B cell (primary cell): ENCODE measurements around the gene CRTAC1. TPM values are rescaled to one million over a fixed set of nuclear protein-coding genes. Genes with fewer than 3 reads are reported as not detected.

Experiments
- ATAC-seq: fragments of 200-7000 bp; cut with Tn5 transposase; one replicate; pipeline ENCODE4 v1.10.0; 2021; ENCODE audit warnings: low read depth, mild to moderate bottlenecking, moderate number of reproducible peaks, moderate library complexity
- CTCF ChIA-PET: fragments of 350-600 bp; sonication (Branson Sonifier 250); formaldehyde crosslinking; loops from one replicate; lab custom pipeline; 2021; ENCODE audit warnings: antibody characterized with exemption, inconsistent platforms; lab: Charles Lee
- POLR2A ChIA-PET: fragments of 350-600 bp; sonication (Branson Sonifier 250); formaldehyde crosslinking; loops from one replicate; lab custom pipeline; 2021; ENCODE audit warnings: antibody characterized with exemption; lab: Charles Lee
- DNase-seq: peaks from one replicate; pipeline ENCODE4 v3.0.0; 2013
- H2AFZ ChIP-seq: 2 replicates; pipeline ENCODE4 v1.6.1; 2012; ENCODE audit warnings: mild to moderate bottlenecking, low read depth, low read length; ENCODE audit not compliant: insufficient read depth, poor library complexity, severe bottlenecking
- H3K27ac ChIP-seq, 2 donors: 1 replicate in 1 of 2; 2 replicates in 1 of 2; pipeline ENCODE4 v1.5.1; 2012 to 2013; ENCODE audit warnings: low read length in 2 of 2, mild to moderate bottlenecking in 2 of 2, moderate library complexity in 1 of 2
- H3K27me3 ChIP-seq, 4 experiments: fragments of 200-600 bp in 1 of 4; sonication (generic) in 1 of 4; replicated peaks in 1 of 4; 1 replicate in 2 of 4; 2 replicates in 2 of 4; pipeline versions ENCODE4 v1.6.1 to v1.7.0; 2013 to 2016; ENCODE audit warnings: low read length in 3 of 4, mild to moderate bottlenecking in 2 of 4, mixed read lengths in 1 of 4, moderate library complexity in 1 of 4; ENCODE audit not compliant: insufficient read depth in 4 of 4, control insufficient read depth in 3 of 4; ENCODE audit errors: control extremely low read depth in 1 of 4
- H3K36me3 ChIP-seq, 2 experiments: replicated peaks in 1 of 2; 1 replicate in 1 of 2; 2 replicates in 1 of 2; pipeline versions ENCODE4 v1.6.1 to v1.7.1; 2013; ENCODE audit warnings: low read length in 1 of 2; ENCODE audit not compliant: insufficient read depth in 2 of 2, control insufficient read depth in 1 of 2; ENCODE audit errors: control extremely low read depth in 1 of 2, extremely low read depth in 1 of 2
- H3K4me1 ChIP-seq, 2 donors: fragments of 200-600 bp in 1 of 2; sonication (generic) in 1 of 2; 1 replicate in 1 of 2; 2 replicates in 1 of 2; pipeline versions ENCODE4 v1.5.1 to v1.6.1; 2013 to 2017; ENCODE audit warnings: low read length in 2 of 2; ENCODE audit not compliant: control insufficient read depth in 2 of 2, insufficient read depth in 2 of 2
- H3K4me2 ChIP-seq: replicated peaks from 2 replicates; pipeline ENCODE3; 2012; ENCODE audit warnings: mild to moderate bottlenecking, low read depth, low read length; ENCODE audit not compliant: poor library complexity, severe bottlenecking
- H3K4me3 ChIP-seq, 5 experiments: fragments of 200-600 bp in 1 of 5; sonication (generic) in 1 of 5; 1 replicate in 3 of 5; 2 replicates in 2 of 5; pipeline versions ENCODE4 v1.5.1 to v1.7.0; 2011 to 2016; ENCODE audit warnings: low read length in 4 of 5, mild to moderate bottlenecking in 4 of 5, low read depth in 2 of 5, control low read depth in 1 of 5, moderate library complexity in 1 of 5; ENCODE audit not compliant: insufficient read depth in 1 of 5; ENCODE audit errors: control extremely low read depth in 1 of 5, extremely low read depth in 1 of 5
- H3K79me2 ChIP-seq: fragments of 200-600 bp; sonication (generic); one replicate; pipeline ENCODE4 v1.6.0; 2016; ENCODE audit warnings: low read length; ENCODE audit not compliant: control insufficient read depth, insufficient read depth
- H3K9ac ChIP-seq: fragments of 200-600 bp; sonication (generic); 2 replicates; pipeline ENCODE4 v1.6.1; 2017; ENCODE audit warnings: mild to moderate bottlenecking, low read length, moderate library complexity
- H3K9me3 ChIP-seq, 3 donors: one replicate each; pipeline versions ENCODE4 v1.6.1 to v1.7.1; 2013; ENCODE audit warnings: low read length in 2 of 3; ENCODE audit not compliant: control insufficient read depth in 2 of 3, insufficient read depth in 1 of 3; ENCODE audit errors: control extremely low read depth in 1 of 3
- H4K20me1 ChIP-seq: 2 replicates; pipeline ENCODE4 v1.6.0; 2012; ENCODE audit warnings: mild to moderate bottlenecking, low read length; ENCODE audit not compliant: insufficient read depth, control insufficient read depth, poor library complexity, severe bottlenecking
- H3K27ac Mint-ChIP-seq: one replicate; pipeline ENCODE4 v1.8.0; 2021; ENCODE audit warnings: mixed read lengths
- H3K27me3 Mint-ChIP-seq: one replicate; pipeline ENCODE4 v1.8.0; 2021; ENCODE audit warnings: mixed read lengths
- H3K4me1 Mint-ChIP-seq: one replicate; pipeline ENCODE4 v1.8.0; 2021; ENCODE audit warnings: mixed read lengths
- H3K4me3 Mint-ChIP-seq: one replicate; pipeline ENCODE4 v1.8.0; 2021; ENCODE audit warnings: mixed read lengths
- H3K9me3 Mint-ChIP-seq: one replicate; pipeline ENCODE4 v1.8.0; 2022; ENCODE audit warnings: mixed read lengths; ENCODE audit not compliant: insufficient read depth
- EZH2 ChIP-seq: IDR thresholded peaks from 2 replicates; pipeline ENCODE4 v1.6.1; 2012; ENCODE audit warnings: borderline replicate concordance, low read depth, mild to moderate bottlenecking, moderate library complexity, low read length; ENCODE audit not compliant: insufficient read depth, poor library complexity, severe bottlenecking
- WGBS: methylation state at CpG from one replicate; pipeline ENCODE4 v1.1.5; 2013; ENCODE audit warnings: missing lambda C conversion rate; ENCODE audit not compliant: insufficient coverage; 5-methylcytosine and 5-hydroxymethylcytosine counted together
- intact Hi-C: fragments of 100-400 bp; cut with micrococcal nuclease; formaldehyde crosslinking; loops from one replicate; pipeline ENCODE4 v1.10.0; 2022
- polyA plus RNA-seq: library from polyadenylated mRNA; depleted of rRNA; stranded (reverse); fragments of >200 nt; gene quantifications from 2 replicates; pipeline ENCODE4 v1.2.3, GENCODE V29; 2012
- total RNA-seq, 2 donors: library from RNA; stranded (reverse); fragments of 120-200 nt in 1 of 2; gene quantifications; 1 replicate in 1 of 2; 2 replicates in 1 of 2; pipeline versions ENCODE4 v1.2.3 to v1.2.4, GENCODE V29; 2013 to 2022
- TF ChIP-seq, protein P1 (sequence below): fragments of 200-600 bp; IDR thresholded peaks from one replicate; pipeline ENCODE4 v1.8.0; 2022; ENCODE audit warnings: antibody characterized with exemption, mild to moderate bottlenecking

Gene CRTAC1
- total and polyA plus RNA-seq, 2 donors (not counting 1 experiment from before 2014, with no cell fraction given), result not detected

DNA sequence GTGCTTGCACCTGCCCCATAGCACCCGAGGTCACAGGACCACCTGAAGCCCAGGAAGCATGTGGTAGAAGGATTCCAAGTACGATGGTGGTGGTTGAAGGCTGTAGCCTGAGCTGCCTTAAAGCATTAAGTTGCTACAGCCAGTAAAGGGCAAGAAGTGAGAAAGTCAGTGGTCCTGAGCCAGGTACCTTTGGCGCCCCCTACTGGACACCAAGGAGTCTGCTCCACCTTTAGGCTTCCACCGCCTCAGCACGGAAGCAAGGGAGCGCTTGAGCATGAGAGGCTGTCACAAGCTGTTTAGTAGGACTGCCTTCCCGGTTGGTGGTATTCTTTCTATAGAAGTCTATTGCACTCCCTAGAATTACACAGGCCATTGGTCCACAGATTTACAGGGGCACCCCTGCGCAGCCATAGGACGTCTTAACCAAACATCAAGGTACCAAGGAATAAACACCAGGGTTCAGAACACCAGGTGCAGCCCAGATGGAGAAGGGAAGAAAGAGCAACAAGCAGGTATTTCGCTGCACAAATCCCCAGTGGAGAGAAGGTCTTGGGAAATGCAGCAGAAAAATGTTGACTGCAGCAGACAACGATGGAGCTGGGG, 2.2 kb downstream of the CRTAC1 start:
- Mint-ChIP-seq H3K4me1 (peaks cover 9% of the 10 kb centered on the region), H3K27me3 (peaks cover 62% of the 10 kb centered on the region), H3K4me3 (no peak overlapping the region), H3K27ac (no peak overlapping the region), H3K9me3 (no peaks in the 10 kb centered on the region)
- H3K79me2 ChIP-seq, result no peaks in the 10 kb centered on the region
- H3K36me3 ChIP-seq, result no peaks in the 10 kb centered on the region
- H3K27ac ChIP-seq, result no peak overlapping the region
- H3K4me1 ChIP-seq, result peaks cover 6 to 13% of the 10 kb centered on the region in 2 donors
- DNase-seq (peak; percentile 50), ATAC-seq (no peak)
- no peak overlapping the region for H3K4me2 ChIP-seq
- no peaks in the 10 kb centered on the region for H3K9me3 ChIP-seq
- no peaks in the 10 kb centered on the region for H4K20me1 ChIP-seq
- ChIA-PET POLR2A (no interaction called here), CTCF (interaction anchor here (1.1 to 3.6 kb wide), 2 partner anchors 12 to 17 kb away, joined by 3 to 18 read pairs; no protein-coding TSS in a partner anchor)
- WGBS, result 11% methylated on average over 5 of the region's 11 CpGs
- TF ChIP-seq, protein P1, sequence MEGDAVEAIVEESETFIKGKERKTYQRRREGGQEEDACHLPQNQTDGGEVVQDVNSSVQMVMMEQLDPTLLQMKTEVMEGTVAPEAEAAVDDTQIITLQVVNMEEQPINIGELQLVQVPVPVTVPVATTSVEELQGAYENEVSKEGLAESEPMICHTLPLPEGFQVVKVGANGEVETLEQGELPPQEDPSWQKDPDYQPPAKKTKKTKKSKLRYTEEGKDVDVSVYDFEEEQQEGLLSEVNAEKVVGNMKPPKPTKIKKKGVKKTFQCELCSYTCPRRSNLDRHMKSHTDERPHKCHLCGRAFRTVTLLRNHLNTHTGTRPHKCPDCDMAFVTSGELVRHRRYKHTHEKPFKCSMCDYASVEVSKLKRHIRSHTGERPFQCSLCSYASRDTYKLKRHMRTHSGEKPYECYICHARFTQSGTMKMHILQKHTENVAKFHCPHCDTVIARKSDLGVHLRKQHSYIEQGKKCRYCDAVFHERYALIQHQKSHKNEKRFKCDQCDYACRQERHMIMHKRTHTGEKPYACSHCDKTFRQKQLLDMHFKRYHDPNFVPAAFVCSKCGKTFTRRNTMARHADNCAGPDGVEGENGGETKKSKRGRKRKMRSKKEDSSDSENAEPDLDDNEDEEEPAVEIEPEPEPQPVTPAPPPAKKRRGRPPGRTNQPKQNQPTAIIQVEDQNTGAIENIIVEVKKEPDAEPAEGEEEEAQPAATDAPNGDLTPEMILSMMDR, result peak; percentile 68
- no peak for TF ChIP-seq EZH2
- H3K27me3 ChIP-seq, result peaks cover 0 to 50% (median 27%) of the 10 kb centered on the region in 4 experiments
- intact Hi-C loops, result no loop called here
- no peak overlapping the region for H3K4me3 ChIP-seq
- no peak overlapping the region for H2AFZ ChIP-seq
- H3K9ac ChIP-seq, result no peak overlapping the region

DNA sequence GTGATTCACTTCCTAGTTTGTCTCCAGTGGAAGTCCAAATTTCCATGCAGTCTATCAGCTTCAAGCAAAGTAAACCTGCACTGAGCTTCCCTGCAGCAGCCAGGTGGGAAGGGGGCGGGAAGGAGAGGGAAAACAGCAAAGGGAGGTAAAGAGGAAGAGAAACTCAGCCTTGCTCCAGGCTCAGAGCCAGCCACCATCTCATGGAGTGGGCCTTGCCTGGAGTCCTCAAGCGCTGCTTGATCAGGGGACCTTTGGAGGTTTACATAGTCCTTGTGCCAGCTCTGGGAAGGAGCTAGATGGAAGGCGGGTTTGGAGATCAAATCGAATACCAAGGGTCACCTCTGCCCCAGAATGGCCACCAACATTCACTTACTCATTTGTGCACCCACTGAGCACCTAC, 7.4 kb downstream of the CRTAC1 start:
- H3K36me3 ChIP-seq, result no peaks in the 10 kb centered on the region
- no peaks in the 10 kb centered on the region for H3K4me1 ChIP-seq
- ChIA-PET CTCF (no interaction called here), POLR2A (no interaction called here)
- no peak overlapping the region for H3K27ac Mint-ChIP-seq
- H2AFZ ChIP-seq, result no peak overlapping the region
- ATAC-seq (no peak), DNase-seq (no peak)
- H4K20me1 ChIP-seq, result no peaks in the 10 kb centered on the region
- H3K4me1 Mint-ChIP-seq, result no peaks in the 10 kb centered on the region
- peaks cover 0 to 11% (median 3%) of the 10 kb centered on the region in 4 experiments for H3K27me3 ChIP-seq
- H3K4me3 Mint-ChIP-seq, result no peak overlapping the region
- WGBS, result 95% methylated on average over 2 of the region's 4 CpGs
- no peak overlapping the region for H3K9ac ChIP-seq
- no peak overlapping the region for H3K4me3 ChIP-seq
- H3K27ac ChIP-seq, result no peak overlapping the region
- no peaks in the 10 kb centered on the region for H3K9me3 ChIP-seq
- no peak overlapping the region for H3K4me2 ChIP-seq
- H3K27me3 Mint-ChIP-seq, result peaks cover 41% of the 10 kb centered on the region
- TF ChIP-seq EZH2, result no peak
- TF ChIP-seq, protein P1, result no peak
- no peaks in the 10 kb centered on the region for H3K9me3 Mint-ChIP-seq
- no peaks in the 10 kb centered on the region for H3K79me2 ChIP-seq
- intact Hi-C loops, result no loop called here
